ENCODE measurements around the gene PAGR1.
"Not testable (repeated sequence)": the region's sequence is repeated elsewhere in the genome, so short reads cannot be mapped to it uniquely, and the experiment has no call there.

PAGR1 gene

DNA sequence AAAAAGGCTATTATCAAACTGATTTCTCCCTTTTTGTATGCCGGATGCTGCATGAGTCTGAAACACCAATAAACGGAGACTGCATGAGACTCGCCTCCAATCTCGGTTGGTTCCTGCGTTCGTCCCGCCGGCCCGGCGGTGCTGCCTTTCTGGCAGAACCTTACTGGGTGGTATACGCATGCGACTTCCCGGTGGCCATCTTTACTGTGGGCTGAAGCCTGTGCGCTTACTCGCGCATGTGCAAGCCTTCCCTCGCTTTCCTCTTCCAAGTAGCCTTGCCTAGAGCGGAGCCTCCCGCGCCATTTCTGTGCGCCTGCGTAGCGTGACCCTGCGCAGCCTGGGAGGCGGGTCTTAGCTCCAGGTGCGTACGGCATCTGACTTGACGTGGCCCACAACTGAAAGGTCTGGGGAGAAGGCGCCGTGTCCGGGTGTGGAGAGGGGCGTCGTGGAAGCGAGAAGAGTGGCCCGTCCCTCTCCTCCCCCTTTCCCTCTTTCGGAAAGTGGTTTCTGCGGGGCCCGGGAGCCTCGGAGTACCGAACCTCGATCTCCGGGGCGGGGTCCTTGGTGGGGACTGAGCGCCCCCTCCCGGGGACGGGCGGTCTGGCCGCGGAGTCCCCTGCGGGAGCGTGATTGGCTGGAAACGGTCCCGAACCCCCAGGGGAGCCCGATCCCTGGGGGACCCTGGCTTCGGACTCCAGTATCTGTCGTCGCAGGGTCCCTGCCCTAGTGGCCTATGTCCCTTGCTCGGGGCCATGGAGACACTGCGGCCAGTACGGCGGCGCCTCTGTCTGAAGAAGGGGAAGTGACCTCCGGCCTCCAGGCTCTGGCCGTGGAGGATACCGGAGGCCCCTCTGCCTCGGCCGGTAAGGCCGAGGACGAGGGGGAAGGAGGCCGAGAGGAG, at the start of gene PAGR1:
Gene PAGR1, plus strand, starts transcription at position 360 of the 901 bp plus-strand sequence. Its CDS starts 374 bp downstream, at position 734.
- peak; percentile 99 for DNase-seq

DNA sequence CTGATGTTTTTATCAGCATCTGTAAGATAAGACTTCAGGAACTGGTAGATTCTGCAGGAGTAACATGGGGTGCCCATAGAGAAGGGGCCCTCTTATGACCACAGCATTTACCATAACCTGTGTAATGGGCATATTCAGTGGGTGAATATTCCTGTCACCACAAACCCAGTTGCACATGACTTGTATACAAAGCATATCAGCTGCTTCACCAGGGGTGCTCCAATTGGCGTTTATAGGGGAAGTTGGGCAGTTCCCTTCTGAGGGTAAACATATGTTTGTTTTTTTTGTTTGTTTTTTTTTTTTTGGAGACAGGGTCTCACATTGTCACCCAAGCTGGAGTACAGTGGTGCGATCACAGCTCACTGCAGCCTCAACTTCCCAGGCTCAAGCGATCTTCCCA, 49.4 kb upstream of the PAGR1 start:
- no peak for DNase-seq

DNA sequence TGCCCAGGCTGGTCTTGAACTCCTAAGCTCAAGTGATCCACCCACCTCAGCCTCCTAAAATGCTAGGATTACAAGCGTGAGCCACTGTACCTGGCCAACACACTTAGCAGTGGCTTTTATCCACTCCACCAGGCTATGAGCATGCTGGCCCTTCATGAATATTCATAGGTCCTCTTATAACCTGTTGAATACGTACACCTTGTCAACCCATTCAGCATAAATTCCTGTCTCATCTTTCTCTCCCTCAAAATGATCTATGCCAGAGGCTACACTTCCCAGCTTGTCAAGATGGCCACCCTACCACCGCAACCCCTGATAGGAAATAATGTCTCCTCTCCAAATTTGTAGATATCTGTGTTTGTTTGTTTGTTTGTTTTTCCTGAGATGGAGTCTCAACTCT, 48.9 kb upstream of the PAGR1 start:
- no peak for DNase-seq

DNA sequence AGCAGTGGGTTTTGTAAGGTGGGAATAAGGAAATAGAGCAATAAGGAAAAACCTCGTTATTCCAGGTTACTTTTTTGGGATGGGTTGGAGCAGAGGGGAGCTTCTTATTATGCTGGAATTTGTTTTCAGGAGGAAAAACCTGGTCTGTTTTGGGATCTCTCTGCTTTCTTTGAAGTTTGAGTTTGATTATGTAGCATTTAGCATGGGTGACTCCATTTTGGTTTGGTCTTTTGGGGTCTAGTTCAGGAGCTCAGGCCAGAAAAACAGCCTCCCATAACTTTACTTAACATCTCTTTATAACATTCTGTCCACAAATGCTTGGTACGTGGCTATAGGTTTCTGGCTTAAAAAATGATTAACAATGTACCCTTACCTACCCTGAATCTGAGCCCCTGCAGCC, 46.4 kb upstream of the PAGR1 start:
- no peak for DNase-seq

DNA sequence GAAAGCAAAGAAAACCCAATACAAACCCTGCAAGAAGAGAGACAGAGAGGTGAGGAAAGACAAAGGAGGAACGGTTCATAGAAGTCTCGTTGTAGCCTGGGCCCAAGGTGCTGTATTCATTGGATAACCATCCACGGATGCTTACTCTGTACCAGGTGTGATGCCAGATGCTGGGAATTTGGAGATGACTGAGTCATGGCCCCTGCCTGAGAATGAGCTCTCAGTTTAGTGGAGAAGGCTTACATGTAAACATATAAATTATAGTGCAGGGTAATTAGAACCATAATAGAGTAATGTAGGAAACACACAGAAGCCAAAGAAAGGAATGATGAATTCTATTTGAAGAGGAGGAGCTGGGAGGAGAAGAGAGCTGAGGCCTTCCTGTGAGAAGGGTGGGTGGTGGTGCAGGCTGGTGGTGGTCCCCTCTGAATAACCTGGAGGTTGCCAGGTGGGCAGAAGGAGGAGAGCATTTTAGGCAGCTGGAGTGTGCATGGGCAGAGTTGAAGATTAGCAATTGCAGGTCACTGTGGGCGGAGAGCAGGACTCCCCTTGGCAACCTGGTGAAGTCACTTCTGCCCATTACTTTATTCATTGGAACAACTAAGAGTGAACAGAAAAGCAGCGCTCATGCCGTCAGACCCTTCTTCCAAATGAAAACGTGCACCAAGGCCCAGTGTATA, 45.6 kb upstream of the PAGR1 start:
- DNase-seq, result no peak

DNA sequence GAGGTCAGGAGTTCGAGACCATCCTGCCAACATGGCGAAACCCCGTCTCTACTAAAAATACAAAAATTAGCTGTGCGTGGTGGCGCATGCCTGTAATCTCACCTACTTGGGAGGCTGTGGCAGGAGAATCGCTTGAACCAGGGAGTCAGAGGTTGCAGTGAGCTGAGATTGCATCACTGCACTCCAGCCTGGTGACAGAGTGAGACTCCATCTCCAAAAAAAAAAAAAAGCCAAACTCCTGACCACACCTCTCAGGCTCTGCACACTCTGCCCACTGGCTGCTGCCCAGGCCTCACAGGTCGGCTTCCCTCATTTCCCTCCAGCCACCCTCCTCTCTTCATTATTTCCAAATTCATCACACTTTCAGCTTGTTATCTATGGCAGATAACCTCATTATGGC, 43.6 kb upstream of the PAGR1 start:
- not testable (repeated sequence) for DNase-seq

DNA sequence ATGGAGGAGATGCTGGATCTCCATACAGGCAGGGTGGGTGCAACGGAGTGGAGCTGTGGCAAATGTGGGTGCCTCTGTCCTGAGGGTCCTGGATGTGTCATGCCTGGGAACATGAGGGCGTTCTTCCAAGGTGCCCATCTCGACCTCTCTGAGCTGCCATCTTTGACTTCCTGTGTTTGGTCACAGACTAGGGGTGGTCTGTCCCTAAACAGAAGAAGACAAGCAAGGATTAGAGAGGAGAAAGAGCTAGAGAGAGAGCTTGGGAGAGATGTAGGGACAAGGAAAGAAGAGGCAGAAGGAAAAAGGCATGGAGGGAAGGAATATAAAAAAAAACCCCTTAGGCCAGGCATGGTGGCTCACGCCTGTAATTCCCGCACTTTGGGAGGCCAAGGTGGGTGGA, 41.2 kb upstream of the PAGR1 start:
- DNase-seq, result no peak

DNA sequence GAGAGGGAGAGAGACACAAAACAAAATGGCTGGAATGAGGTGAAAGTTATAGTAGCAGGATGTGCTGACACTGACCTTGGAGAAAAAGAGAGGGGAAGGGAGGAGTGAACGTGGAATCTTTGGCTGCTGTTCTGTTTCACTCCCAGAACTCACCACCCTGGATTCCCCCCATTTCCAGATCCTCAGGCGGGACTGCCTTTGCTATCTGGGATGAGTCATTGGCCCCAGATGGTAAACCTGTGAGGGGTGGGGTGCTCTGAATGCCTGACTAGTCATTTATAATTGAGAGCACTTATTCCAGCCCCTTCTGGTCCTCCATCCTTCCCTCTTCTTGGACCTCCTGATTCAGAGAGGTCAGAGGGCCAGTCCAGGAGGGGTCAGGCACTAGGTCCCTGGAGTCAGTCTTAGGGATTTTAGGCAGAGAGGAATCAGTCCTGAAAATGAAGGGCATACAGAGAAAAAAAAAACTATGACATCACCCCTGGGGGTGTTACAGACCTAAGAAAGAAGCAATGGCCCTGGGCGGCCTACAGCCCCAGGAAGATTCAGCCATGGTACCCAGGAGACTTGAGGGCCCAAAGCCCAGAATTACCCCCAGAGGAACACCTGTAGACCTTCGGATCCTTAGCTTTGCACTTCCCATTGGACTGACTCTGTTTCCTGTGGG, 40.1 kb upstream of the PAGR1 start:
- no peak for DNase-seq

DNA sequence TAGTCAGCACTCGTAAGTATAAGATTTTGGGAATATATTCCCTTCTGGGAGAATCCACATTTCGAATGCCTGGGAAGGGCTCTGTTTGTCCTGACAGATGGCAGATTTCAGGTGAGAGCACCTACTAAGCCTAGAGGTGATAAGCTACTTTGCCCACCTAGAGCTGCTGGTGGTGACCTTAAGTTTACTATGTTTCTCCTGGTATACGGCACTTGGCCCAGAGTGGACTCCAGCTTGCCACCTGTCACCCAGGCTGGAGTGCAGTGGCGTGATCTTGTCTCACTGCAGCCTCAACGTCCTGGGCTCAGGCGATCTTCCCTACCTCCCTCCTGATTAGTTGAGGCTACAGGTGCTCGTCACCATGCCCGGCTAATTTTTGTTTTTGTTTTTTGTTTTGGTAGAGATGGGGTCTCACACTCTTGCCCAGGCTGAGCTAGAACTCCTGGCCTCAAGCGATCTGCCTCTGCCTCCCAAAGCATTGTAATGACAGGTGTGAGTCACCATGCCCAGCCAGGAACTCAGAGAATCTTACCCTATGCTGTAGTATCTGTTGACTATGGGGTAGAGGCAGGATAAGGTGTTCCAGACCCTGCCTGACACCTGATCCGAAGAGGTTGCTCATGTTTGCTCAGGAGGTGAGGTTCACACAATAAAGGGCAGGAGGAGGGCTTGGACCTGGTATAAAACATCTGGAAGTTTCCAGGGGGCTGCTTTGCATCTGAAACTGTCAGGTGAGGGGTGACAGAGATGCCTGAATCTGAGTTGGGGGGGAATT, 38.2 kb upstream of the PAGR1 start, which contains the start of gene ZG16:
Gene ZG16, plus strand, starts transcription at position 681 of the 775 bp plus-strand sequence. CDS start 1,011 bp downstream, outside the sequence.
- no peak for DNase-seq

DNA sequence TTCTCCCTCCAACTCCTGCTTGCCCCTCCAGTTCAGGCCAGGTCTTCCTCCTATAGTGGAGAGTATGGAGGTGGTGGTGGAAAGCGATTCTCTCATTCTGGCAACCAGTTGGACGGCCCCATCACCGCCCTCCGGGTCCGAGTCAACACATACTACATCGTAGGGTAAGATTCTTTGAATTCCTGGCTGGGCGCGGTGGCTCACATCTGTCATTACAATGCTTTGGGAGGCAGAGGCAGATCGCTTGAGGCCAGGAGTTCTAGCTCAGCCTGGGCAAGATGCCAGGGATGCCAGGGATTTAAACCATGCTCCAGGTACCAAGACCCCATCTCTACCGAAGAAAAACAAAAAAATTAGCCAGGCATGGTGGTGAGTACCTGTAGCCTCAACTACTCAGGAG, 36.5 kb upstream of the PAGR1 start:
- no peak for DNase-seq

DNA sequence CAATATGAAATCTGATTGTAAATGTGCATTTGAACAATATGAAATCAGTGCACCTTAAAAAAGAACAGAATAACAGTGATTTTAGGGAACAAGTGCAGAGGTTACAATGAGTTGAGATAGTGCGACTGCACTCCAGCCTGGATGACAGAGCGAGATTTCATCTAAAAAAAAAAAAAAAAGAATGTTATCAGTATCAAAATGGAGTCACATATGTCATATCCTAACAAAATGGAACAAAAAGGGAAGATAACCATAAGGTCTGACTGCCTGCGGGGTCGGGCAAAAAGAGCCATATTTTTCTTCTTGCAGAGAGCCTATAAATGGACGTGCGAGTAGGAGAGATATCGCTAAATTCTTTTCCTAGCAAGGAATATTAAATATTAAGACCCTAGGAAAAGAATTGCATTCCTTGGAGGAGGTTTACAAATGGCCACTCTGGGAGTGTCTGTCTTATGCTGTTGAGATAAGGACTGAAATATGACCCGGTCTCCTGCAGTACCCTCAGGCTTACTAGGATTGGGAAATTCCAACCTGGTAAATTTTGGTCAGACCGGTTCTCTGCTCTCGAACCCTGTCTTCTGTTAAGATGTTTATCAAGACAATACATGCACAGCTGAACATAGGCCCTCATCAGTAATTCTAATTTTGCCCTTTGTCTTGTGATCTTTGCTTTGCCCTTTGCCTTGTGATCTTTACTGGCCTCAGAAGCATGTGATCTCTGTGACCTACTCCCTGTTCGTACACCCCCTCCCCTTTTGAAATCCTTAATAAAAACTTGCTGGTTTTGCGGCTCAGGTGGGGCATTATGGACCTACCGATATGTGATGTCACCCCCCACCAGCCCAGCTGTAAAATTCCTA, 32.6 kb upstream of the PAGR1 start:
- not testable (repeated sequence) for DNase-seq

DNA sequence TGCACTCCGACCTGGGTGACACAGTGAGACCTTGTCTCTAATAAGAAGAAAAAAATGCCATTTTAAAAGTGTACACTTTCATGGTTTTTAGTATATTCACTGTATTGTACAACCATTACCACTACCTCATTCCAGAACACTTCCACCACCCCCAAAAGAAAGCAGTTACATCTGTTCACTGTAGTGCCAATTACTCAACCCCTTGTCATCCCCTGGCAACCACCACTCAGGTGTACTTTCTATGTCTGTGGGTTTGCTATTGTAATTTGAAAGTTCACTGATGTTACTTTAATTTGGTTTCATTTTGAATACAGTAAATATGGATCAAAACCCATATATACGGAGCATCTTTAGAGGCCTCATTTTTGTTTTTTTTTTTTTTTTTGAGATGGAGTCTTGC, 31.8 kb upstream of the PAGR1 start:
- DNase-seq, result peak; percentile 58

DNA sequence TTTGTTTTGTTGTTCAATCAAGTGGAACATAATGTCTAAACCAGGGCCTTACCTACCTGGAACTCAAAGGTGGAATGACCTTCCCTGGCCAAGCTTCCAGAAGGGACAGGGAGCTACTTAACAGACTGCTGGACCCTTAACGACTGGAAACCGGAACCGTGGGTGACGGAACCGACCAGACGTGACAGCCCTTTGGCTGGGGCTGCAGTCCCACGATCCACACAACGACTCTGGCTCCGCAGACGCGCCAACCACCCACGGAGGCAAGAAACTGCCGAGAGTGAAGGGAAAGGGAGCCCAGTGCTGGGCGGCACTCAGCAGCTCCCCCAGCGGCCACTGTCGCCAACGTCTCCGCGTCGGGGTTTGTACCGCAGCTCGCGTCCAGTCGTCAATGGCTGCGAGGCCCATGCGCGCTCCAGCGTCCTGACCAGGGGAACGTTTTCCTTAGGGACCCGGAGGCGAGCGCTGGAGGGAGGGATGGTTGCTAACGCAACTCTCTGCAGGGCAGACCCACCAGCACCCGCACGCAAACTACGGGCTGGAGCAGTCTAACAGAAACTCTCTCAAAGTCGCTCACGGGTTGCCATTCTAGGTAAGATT, 31.0 kb upstream of the PAGR1 start:
- DNase-seq, result peak; percentile 86

DNA sequence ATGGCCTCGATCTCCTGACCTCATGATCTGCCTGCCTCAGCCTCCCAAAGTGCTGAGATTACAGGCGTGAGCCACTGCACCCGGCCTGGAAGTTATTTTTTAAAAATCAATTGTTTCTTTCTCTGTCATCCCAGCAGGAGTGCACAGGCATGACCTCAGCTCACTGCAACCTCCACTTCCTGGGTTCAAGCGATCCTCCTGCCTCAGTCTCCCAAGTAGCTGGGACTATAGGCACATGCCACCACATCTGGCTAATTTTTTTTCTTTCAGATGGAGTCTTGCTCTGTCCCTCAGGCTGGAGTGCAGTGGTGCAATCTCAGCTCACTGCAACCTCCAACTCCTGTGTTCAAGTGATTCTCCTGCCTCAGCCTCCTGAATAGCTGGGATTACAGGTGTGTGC, 28.8 kb upstream of the PAGR1 start:
- DNase-seq, result not testable (repeated sequence)

DNA sequence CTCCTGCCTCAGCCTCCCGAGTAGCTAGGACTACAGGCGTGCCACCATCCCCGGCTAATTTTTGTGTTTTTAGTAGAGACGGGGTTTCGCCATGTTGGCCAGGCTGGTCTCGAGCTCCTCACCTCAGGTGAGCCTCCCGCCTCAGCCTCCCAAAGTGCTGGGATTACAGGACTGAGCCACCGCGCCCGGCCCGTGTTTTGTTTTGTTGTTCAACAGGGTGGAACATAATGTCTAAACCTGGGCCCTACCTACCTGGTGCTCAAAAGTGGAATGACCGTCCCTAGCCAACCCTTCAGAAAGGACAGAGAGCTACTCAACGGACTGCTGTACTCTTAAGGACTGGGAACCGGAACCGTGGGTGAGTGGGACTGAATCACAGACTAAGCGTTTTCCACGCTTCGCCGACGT, 26.2 kb upstream of the PAGR1 start:
- DNase-seq, result no peak

DNA sequence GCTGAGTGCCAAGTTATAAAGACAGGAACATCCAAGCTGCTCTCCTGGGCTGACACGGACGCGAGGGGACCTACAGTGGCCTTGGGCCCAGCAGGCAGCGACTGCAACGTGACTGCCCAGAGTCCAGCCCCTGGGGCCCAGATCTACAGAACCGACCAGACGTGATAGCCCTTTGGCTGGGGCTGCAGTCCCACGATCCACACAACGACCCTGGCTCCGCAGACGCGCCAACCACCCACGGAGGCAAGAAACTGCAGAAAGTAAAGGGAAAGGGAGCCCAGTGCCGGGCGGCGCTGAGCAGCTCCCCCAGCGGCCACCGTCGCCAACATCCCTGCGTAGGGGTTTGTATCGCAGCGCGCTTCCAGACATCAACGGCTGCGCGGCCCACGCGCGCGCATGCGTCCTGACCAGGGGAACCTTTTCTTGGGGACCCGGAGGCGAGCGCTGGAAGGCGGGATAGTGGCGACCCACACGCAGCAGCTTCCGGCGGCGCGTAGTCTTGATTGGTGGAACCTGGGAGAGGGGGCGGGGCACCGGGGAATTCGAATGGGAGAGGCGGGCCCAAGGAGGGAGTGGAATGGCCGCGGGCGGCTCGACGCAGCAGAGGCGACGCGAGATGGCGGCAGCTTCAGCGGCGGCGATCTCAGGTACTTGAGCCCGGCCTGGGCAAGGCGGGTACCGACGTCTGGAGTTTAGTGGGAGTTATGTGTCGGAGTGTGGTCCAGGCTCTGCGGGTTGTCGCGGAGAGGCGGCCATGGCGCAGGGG, 25.6 kb upstream of the PAGR1 start, which contains the start of gene KIF22:
Gene KIF22, plus strand, starts transcription at position 569 of the 766 bp plus-strand sequence. Its CDS starts 9 bp downstream, at position 578.
- DNase-seq, result peak; percentile 100

DNA sequence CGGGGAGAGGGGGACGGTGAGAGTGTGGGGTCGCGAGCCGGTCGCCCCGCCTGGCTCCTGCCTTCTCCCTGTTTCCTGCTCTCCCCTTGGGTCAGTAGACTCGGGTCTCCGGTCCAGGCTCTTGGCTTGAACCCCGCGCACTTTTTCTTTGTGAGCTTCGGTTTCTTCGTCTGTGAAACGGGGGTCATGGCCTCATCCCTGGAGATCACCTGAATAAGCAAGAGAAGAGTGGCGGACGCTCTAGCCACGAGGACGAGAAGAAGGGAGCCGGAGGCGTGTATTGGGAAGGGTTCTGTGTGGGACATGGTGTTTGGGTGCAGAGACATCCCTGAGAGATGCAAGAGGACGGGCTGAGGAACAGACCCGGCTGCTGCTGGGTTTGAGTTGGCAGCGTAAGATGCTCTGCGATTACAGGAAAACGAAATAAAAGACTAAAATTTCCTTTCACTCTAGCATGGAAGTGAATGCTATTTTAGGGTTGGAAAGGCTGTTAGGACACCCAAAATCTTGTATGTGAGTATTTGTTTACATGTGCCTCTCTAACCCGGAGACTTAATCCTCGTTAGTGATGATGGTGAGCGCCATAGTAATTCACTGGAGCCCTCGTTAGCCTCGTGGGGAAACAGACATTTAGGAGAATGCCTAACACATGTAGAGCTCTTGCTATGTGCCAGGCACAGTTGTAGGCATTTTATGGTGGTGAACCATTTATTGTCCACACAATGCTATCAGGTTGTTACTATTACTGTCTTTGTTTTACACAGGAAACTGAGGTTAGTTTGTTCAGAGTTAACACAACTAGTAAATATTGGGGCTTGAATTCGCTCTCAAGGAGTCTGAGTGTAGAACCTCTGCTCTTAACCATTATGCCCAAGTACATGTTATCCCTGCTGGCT, 24.8 kb upstream of the PAGR1 start:
- DNase-seq, result no peak

DNA sequence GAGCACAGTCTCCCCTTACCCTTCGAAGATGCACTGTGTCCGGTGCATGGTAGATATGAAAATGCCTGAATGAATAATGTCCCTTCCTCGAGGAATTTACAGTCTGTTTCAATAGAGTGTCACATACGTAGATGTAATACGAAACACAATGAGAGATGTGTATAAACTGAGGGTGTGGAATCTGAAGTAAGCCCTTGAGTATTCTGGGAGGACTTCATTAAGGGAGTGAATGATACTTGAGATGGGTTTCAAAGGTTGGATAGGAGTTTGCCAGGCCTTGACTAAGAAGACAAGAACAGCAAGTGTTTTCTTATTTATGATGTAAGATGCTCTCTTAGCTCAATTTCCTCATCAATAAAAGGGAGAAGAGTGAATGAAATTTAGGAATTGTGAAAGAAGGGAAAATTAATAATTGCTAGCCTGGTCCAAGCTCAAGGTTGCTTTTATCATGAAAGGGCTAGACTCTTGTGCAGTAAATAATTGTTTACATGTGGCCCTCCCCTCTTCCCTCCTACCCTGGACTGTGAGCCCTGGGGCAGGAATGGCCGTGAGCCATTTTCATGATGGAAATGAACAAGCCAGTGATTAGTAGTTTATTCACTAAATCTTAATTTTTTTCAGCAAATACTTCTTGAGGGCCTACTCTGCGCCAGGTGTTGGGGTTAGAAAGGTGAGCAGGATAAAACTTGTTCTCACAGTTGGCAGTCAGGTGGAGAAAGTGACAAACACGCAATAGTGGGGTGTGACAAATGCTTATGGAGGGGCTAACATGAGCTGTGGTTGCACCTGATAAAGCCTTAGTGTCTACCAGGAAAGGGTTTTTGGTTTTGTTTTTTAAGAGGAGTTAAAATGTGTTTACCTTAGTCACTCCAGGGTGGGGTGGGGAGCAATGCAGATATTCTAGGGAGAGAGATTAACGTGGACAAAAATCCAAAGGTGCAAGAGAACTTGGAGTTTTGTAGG, 23.8 kb upstream of the PAGR1 start:
- DNase-seq, result no peak
